Effector memory CD4-positive, alpha-beta T cell (primary cell): ENCODE measurements around the gene DEK.

Source experiments
- DNase-seq, 3 donors: peaks; one replicate each; pipeline ENCODE4 v3.0.0-alpha.2; 2020
- H3K27ac ChIP-seq: 2 replicates; pipeline ENCODE4 v1.7.0; 2013; ENCODE audit warnings: mild to moderate bottlenecking, low read length, moderate library complexity; ENCODE audit not compliant: insufficient read depth, poor library complexity, severe bottlenecking
- H3K27me3 ChIP-seq: replicated peaks from 2 replicates; pipeline ENCODE4 v1.7.0; 2013; ENCODE audit warnings: mild to moderate bottlenecking, low read length; ENCODE audit not compliant: insufficient read depth, control insufficient read depth, poor library complexity, severe bottlenecking
- H3K36me3 ChIP-seq: 2 replicates; pipeline ENCODE4 v1.7.0; 2013; ENCODE audit warnings: mild to moderate bottlenecking, low read length, moderate library complexity; ENCODE audit not compliant: control insufficient read depth, insufficient read depth
- H3K4me1 ChIP-seq: 2 replicates; pipeline ENCODE4 v1.7.0; 2013; ENCODE audit warnings: low read length, mild to moderate bottlenecking; ENCODE audit not compliant: control insufficient read depth, insufficient read depth, poor library complexity, severe bottlenecking
- H3K4me3 ChIP-seq: 2 replicates; pipeline ENCODE4 v1.7.0; 2013; ENCODE audit warnings: low read length, low read depth, mild to moderate bottlenecking; ENCODE audit not compliant: insufficient read depth, poor library complexity, severe bottlenecking
- H3K9me3 ChIP-seq: 2 replicates; pipeline ENCODE4 v1.7.0; 2013; ENCODE audit warnings: mild to moderate bottlenecking, low read length, moderate library complexity; ENCODE audit not compliant: control insufficient read depth

The DEK gene

GRCh38 chr6:18266523-18266912 lies 2.2 kb upstream of the DEK start:
- Histone ChIP-seq H3K9me3 (no peaks in the 10 kb centered on the region), H3K27me3 (no peaks in the 10 kb centered on the region)

GRCh38 chr6:18265787-18266522 lies 1.6 kb upstream of the DEK start:
- no peak for DNase-seq
- no peak overlapping the region for H3K27ac ChIP-seq
- no peaks in the 10 kb centered on the region for H3K27me3 ChIP-seq
- no peak overlapping the region for H3K4me3 ChIP-seq
- H3K36me3 ChIP-seq, result no peaks in the 10 kb centered on the region
- peaks cover 30% of the 10 kb centered on the region for H3K4me1 ChIP-seq
- H3K9me3 ChIP-seq, result no peaks in the 10 kb centered on the region

More at GRCh38 chr6:18266523-18266912, 2.2 kb upstream of the DEK start:
- Histone ChIP-seq H3K27ac (no peak overlapping the region), H3K4me3 (no peak overlapping the region), H3K36me3 (no peaks in the 10 kb centered on the region), H3K4me1 (peaks cover 25% of the 10 kb centered on the region)
- no peak for DNase-seq

- DNase-seq, result no peak
- H3K4me1 ChIP-seq, result peaks cover 35% of the 10 kb centered on the region
- no peaks in the 10 kb centered on the region for H3K27me3 ChIP-seq
Measured at GRCh38 chr6:18264923-18265377, 620 bp upstream of the DEK start.

GRCh38 chr6:18263418-18264218 lies 712 bp downstream of the DEK start:
- DNase-seq, result peak in 2 of 3 donors; percentile 8 to 18

More at GRCh38 chr6:18264923-18265377, 620 bp upstream of the DEK start:
- Histone ChIP-seq H3K4me3 (peak overlapping the region; percentile 76), H3K27ac (peak overlapping the region; percentile 82), H3K9me3 (no peaks in the 10 kb centered on the region), H3K36me3 (no peaks in the 10 kb centered on the region)

GRCh38 chr6:18262702-18263417 lies 1.5 kb downstream of the DEK start:
- H3K27me3 ChIP-seq, result no peaks in the 10 kb centered on the region

More at GRCh38 chr6:18263418-18264218, 712 bp downstream of the DEK start:
- Histone ChIP-seq H3K27ac (peak overlapping the region; percentile 82), H3K4me1 (peaks cover 35% of the 10 kb centered on the region), H3K27me3 (no peaks in the 10 kb centered on the region), H3K9me3 (no peaks in the 10 kb centered on the region), H3K4me3 (peak overlapping the region; percentile 76), H3K36me3 (no peaks in the 10 kb centered on the region)

GRCh38 chr6:18261877-18262276 lies 2.5 kb downstream of the DEK start:
- H3K4me3 ChIP-seq, result no peak overlapping the region
- no peak overlapping the region for H3K27ac ChIP-seq

More at GRCh38 chr6:18262702-18263417, 1.5 kb downstream of the DEK start:
- H3K4me3 ChIP-seq, result peak overlapping the region; percentile 76
- H3K36me3 ChIP-seq, result peaks cover under 1% of the 10 kb centered on the region
- H3K27ac ChIP-seq, result peak overlapping the region; percentile 82
- H3K4me1 ChIP-seq, result peaks cover 35% of the 10 kb centered on the region
- H3K9me3 ChIP-seq, result no peaks in the 10 kb centered on the region
- DNase-seq, result peak; percentile 13 to 23 (median 15)

GRCh38 chr6:18260448-18261106 lies 3.8 kb downstream of the DEK start:
- Histone ChIP-seq H3K36me3 (peaks cover 20% of the 10 kb centered on the region), H3K4me3 (no peak overlapping the region), H3K9me3 (no peaks in the 10 kb centered on the region), H3K27ac (no peak overlapping the region), H3K4me1 (peaks cover 33% of the 10 kb centered on the region), H3K27me3 (no peaks in the 10 kb centered on the region)
- no peak for DNase-seq

More at GRCh38 chr6:18261877-18262276, 2.5 kb downstream of the DEK start:
- DNase-seq, result no peak
- peaks cover 10% of the 10 kb centered on the region for H3K36me3 ChIP-seq
- H3K4me1 ChIP-seq, result peaks cover 35% of the 10 kb centered on the region
- H3K27me3 ChIP-seq, result no peaks in the 10 kb centered on the region
- H3K9me3 ChIP-seq, result no peaks in the 10 kb centered on the region

GRCh38 chr6:18259675-18260447 lies 4.5 kb downstream of the DEK start:
- Histone ChIP-seq H3K4me3 (no peak overlapping the region), H3K9me3 (no peaks in the 10 kb centered on the region), H3K27me3 (no peaks in the 10 kb centered on the region), H3K4me1 (peaks cover 26% of the 10 kb centered on the region), H3K27ac (no peak overlapping the region), H3K36me3 (peaks cover 28% of the 10 kb centered on the region)
- no peak for DNase-seq

GRCh38 chr6:18254793-18255192 lies 9.5 kb downstream of the DEK start:
- H3K9me3 ChIP-seq, result no peaks in the 10 kb centered on the region
- H3K4me1 ChIP-seq, result no peaks in the 10 kb centered on the region
- DNase-seq, result no peak
- H3K4me3 ChIP-seq, result no peak overlapping the region
- H3K27ac ChIP-seq, result no peak overlapping the region
- peaks cover 50% of the 10 kb centered on the region for H3K36me3 ChIP-seq
- no peaks in the 10 kb centered on the region for H3K27me3 ChIP-seq
